ENCODE results near the gene MEDAG. TPM values are rescaled to one million over a fixed set of nuclear protein-coding genes. Genes with fewer than 3 reads are reported as not detected.

MEDAG gene
- total RNA-seq, 2 donors from 2014 or later: 163 to 634 TPM

DNA sequence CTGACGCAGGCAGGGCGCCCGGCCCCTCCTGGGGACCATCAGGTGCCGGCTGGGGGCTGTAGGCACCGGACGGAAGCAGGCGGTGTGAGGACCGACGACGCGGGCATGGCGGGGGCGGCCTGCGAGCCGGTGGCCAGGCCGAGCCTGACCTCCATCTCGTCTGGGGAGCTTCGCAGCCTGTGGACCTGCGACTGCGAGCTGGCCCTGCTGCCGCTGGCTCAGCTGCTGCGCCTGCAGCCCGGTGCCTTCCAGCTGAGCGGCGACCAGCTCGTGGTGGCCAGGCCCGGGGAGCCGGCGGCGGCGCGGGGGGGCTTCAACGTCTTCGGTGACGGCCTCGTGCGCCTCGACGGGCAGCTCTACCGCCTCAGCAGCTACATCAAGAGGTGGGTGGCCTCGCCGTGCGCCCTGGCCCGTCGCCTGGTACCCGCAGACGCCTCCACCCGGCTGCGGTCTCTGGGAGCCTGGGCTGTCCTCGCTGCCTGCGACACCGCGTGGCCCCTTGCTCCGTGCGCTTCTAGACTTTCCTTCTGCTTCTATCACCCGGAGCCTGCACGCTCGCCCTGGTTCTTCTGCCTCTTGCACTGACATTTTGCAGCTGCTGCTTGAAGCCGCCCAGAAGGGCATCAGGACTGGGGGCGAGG lies 460 bp downstream of the MEDAG start:
- H3K27ac ChIP-seq: peak overlapping the region; percentile 96 to 98
- peaks cover 14 to 54% of the 10 kb centered on the region in 2 donors for H3K4me1 ChIP-seq (ENCODE audit: control insufficient read depth in 1 of 2, low read depth in 2 of 2)
- DNase-seq (ENCODE audit: low spot score) (no peak), ATAC-seq (ENCODE audit: insufficient number of reproducible peaks, low FRiP score, low read depth) (no peak)
- H3K9me3 ChIP-seq: no peaks in the 10 kb centered on the region
- H3K36me3 ChIP-seq: no peaks in the 10 kb centered on the region
- TF ChIP-seq, protein P1, sequence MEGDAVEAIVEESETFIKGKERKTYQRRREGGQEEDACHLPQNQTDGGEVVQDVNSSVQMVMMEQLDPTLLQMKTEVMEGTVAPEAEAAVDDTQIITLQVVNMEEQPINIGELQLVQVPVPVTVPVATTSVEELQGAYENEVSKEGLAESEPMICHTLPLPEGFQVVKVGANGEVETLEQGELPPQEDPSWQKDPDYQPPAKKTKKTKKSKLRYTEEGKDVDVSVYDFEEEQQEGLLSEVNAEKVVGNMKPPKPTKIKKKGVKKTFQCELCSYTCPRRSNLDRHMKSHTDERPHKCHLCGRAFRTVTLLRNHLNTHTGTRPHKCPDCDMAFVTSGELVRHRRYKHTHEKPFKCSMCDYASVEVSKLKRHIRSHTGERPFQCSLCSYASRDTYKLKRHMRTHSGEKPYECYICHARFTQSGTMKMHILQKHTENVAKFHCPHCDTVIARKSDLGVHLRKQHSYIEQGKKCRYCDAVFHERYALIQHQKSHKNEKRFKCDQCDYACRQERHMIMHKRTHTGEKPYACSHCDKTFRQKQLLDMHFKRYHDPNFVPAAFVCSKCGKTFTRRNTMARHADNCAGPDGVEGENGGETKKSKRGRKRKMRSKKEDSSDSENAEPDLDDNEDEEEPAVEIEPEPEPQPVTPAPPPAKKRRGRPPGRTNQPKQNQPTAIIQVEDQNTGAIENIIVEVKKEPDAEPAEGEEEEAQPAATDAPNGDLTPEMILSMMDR (IDR thresholded peaks at IDR 0.05): no peak
- H3K4me3 ChIP-seq: peak overlapping the region; percentile 88
- no peaks in the 10 kb centered on the region for H3K27me3 ChIP-seq (replicated peaks; ENCODE audit: insufficient read depth)

GRCh38 chr13:30907121-30907861 lies 1.2 kb downstream of the MEDAG start:
- Histone ChIP-seq H3K4me3 (peak overlapping the region; percentile 88), H3K27me3 (replicated peaks; ENCODE audit: insufficient read depth) (no peaks in the 10 kb centered on the region), H3K4me1 (ENCODE audit: control insufficient read depth in 1 of 2, low read depth in 2 of 2) (peaks cover 14 to 59% of the 10 kb centered on the region in 2 donors), H3K36me3 (peaks cover 3% of the 10 kb centered on the region), H3K9me3 (no peaks in the 10 kb centered on the region), H3K27ac (peak overlapping the region; percentile 96 to 98)
- TF ChIP-seq, protein P1 (IDR thresholded peaks at IDR 0.05): no peak
- ATAC-seq (ENCODE audit: insufficient number of reproducible peaks, low FRiP score, low read depth) (no peak), DNase-seq (ENCODE audit: low spot score) (no peak)

- DNase-seq (ENCODE audit: low spot score) (no peak), ATAC-seq (ENCODE audit: insufficient number of reproducible peaks, low FRiP score, low read depth) (no peak)
Observed at GRCh38 chr13:30908416-30908980, 2.4 kb downstream of the MEDAG start.

DNA sequence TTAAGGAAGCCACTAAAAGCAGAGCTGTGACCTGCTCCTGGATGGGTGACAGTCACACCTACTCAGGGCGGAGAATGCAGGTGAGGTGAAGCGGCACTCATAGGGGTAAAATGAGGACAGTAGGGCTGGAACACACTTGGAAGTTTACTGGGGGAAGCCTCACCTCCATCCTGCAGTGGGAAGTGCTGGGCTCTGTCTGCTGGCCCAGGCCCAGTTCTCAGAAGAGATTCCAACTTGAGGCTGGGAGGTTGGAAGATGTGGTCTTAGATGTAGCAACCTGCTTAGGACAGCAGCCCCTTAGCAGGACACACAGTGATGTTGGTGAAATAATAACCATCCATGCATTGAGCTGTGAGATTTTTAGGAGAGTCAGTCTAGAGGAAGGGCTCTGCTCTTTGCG lies 4.6 kb downstream of the MEDAG start:
- H3K27me3 ChIP-seq (replicated peaks; ENCODE audit: insufficient read depth): no peaks in the 10 kb centered on the region
- H3K4me3 ChIP-seq: peak overlapping the region; percentile 39
- H3K9me3 ChIP-seq: no peaks in the 10 kb centered on the region
- TF ChIP-seq, protein P1 (IDR thresholded peaks at IDR 0.05): no peak
- ATAC-seq (ENCODE audit: insufficient number of reproducible peaks, low FRiP score, low read depth) (no peak), DNase-seq (ENCODE audit: low spot score) (no peak)
- H3K4me1 ChIP-seq (ENCODE audit: control insufficient read depth in 1 of 2, low read depth in 2 of 2): peaks cover 16 to 85% of the 10 kb centered on the region in 2 donors
- peaks cover 3% of the 10 kb centered on the region for H3K36me3 ChIP-seq
- H3K27ac ChIP-seq: peak overlapping the region in 1 of 2 donors; percentile 11

More at GRCh38 chr13:30908416-30908980, 2.4 kb downstream of the MEDAG start:
- no peaks in the 10 kb centered on the region for H3K27me3 ChIP-seq (replicated peaks; ENCODE audit: insufficient read depth)
- H3K4me1 ChIP-seq (ENCODE audit: control insufficient read depth in 1 of 2, low read depth in 2 of 2): peaks cover 16 to 71% of the 10 kb centered on the region in 2 donors
- H3K36me3 ChIP-seq: peaks cover 3% of the 10 kb centered on the region
- H3K27ac ChIP-seq: peak overlapping the region; percentile 96 to 98
- H3K4me3 ChIP-seq: peak overlapping the region; percentile 88
- H3K9me3 ChIP-seq: no peaks in the 10 kb centered on the region
- TF ChIP-seq, protein P1 (IDR thresholded peaks at IDR 0.05): no peak

All from thoracic aorta (tissue), 2 donors.